GM18867 (cell line): Measurements from ENCODE around the gene ZNF175.

ENCODE experiments used
- ATAC-seq: cut with Tn5 transposase; IDR thresholded peaks from one replicate; pipeline ENCODE4 v1.9.1; 2021; ENCODE audit warnings: mild to moderate bottlenecking, moderate library complexity; ENCODE audit not compliant: unreplicated experiment

ZNF175 gene

DNA sequence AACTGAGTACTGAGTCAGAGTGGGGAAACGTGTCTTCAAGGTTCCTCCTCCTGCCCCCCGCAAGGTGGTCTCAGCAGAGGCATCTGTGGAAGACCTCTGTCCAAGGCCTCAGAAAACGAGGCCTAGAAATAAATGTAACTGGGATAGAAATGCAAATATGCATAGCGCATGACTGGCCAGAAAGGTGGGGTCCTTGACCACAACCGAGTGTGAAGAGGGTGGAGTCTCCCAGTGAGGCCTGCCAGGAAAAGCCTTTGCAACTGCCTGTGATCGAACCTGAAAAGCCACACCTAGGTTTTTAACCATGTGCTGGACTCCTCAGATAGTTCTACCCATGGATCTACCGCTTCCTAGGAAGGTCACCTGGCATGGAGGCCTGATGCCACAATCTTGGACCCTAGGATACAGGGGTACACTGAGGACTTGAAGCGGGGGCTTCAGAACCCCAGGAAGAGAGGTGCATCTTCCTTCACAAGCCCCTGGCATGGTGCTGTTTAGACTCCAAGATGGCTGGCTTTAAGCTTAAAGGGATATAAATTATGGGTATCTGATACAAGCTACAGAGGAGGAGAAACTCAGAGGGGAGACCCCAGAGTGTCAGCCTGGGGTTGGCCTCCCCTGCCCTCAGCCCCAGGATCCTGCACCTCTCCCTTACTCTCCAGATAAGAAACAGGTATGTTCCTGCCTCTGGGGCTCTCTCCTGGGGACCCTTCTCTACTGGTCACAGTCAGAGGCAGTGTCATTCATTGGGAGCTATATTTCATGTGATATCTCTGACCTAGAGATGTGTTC lies 21.4 kb upstream of the ZNF175 start:
- ATAC-seq: no peak

DNA sequence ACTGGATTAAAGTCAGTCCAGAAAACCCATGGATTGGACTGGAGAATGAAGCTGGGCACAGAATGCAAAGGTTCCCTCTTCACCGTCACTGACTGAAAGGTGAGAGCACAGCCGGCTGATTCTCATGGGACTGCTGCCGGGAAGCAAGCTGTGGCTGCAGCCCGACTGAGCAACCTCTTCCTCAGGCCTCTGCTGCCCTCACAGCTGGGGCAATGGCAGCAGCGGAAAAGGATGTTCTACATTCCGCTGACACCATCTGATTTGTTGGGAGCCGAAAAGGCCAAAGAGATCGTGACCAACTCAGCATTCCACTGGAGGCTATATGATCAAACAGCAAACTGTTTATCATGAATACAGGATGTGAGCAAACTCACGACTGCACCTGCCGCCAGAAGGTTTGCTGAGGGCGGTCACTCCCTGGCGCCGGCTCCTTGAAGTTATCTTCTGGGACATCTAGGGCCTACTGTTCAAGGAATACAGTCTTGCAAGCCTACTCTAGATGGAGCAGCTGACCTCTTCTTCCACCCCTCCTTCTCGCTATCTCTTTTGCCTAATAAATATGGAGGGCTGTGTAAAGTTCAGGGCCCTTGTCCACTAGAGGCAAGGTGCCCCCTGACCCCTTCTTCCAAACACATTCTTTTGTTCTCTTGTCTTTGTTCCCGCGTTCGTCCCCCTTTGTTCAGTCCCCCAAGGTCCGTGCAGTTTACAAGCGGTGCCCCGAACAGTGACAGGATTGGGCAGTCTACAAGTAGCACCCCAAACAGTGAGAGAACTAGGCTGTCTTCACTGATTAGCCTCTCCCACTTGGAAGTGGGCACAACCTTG lies 20.0 kb upstream of the ZNF175 start:
- no peak for ATAC-seq

DNA sequence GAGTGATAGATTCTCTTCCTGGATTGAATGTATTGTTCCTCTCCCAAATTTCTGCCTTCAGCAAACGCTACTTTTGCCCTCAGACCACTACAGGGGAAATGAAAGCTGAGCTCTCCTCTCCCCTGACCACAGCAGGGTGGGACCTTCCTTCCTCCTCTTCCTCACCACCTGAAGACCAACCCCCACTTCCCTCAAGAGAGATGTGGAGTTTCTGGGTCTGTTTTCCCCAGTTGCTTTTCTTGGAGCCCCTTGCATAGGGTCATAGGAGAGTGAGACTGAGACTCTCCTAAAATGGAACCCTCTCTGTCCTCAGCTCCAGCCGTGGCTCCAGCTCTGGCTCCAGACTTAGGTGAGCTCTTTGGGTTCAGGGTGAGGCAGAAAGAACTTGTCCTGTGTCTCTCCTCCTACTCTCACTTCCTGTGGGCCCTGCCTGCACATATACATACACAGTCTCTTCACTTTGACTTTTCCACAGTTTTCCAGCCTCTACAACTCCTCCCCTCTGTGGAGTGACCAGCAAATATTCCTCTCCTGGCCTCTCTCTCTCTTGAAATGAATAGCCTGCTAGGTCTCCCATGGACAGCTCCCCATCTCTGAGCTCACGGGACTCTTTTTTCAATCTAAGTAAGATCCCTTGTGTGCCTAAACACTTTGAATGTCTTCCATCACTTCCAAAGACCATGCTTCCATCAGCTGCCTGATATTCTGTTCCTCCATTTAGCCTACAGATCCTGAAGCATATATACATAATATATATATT lies 19.2 kb upstream of the ZNF175 start:
- no peak for ATAC-seq

DNA sequence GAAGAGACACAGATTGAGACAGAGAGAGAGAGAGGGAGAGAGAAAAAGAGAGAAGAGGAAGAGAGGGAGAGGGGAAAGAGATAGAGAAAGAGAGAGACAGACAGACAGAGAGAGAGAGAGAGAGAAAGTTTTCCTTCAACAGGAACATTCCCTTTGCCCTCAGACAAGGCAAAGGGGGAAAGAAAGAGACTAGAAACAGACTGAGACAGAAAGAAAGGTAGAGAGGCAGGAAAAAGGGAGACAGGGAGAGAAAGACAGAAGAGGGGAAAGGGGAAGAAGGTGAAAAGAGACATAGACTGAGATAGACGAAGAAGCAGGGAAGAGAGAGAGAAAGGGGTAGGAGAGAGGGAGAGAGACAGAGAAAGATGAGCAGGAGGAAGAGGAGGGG lies 18.5 kb upstream of the ZNF175 start:
- no peak for ATAC-seq

DNA sequence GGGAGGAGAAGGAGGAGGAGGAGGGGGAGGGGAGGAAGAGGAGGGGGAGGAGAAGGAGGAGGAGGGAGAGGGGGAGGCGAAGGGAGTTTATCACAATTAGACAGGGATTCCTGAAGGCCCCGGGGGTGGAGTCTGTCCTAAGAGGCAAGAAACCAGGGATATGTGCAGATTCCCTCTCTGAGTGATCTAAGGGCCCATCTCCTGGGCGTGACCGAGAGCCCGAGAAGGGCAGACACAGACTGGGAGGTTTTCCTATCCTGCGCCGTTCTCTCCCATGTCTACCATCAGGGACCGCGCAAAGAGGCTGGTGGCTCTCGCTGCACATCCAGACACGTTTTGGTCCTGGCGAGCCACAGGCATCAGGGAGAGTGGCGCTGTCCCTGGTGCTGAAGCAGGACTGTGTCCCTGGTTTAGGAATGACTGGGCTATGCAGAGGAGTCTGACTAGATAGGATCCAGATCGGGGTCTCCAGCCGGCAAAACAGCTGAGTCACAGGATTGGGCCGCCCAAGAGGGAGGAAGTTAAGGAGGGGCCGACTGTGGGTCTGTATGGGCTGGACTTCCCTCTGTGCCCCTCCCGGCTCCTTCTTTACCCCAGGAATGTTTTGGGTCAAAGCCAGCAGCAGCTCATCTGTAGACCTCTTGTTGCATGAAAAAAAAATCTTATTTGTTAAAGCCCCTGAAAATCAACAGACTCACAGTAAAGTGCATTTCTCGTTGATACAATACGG lies 17.9 kb upstream of the ZNF175 start:
- no peak for ATAC-seq

DNA sequence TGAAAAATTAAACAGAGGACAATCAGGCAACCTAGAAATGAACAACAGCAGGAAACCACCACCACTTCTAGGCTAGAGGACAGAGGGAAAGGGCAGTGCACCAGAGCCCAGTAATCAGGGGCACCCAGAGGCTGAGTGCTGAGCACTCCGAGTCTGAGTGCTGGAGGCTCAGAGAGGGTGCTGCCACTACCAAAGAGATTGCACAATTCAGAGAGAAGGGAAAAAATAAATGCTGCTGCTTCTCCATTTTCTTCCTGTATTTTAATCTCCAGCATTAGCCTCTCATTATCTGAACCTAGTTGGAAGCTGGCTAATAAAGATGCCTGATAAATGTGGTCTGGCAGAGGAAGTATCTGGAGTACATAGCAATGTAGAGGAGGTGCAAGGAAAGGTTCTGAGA lies 11.8 kb upstream of the ZNF175 start:
- no peak for ATAC-seq

DNA sequence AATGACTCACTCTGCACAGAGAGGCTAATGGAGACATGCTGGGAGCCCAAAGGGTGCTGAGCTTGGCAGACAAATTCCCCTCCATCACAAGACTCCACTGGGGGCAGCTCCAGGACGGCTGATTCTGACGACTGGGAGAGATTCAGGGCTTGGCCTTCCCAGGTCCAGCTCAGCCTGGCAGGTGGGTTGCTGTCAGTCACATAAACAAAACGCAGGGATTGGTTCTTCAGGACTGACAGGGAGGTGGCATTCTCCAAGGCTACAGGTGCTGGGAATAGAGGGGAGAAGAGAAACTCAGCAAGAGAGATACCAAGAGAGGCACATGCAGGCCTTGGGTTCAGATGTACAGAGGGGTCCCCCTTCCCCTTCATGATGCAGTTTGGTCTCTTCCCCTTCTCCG lies 10.7 kb upstream of the ZNF175 start:
- ATAC-seq: no peak

DNA sequence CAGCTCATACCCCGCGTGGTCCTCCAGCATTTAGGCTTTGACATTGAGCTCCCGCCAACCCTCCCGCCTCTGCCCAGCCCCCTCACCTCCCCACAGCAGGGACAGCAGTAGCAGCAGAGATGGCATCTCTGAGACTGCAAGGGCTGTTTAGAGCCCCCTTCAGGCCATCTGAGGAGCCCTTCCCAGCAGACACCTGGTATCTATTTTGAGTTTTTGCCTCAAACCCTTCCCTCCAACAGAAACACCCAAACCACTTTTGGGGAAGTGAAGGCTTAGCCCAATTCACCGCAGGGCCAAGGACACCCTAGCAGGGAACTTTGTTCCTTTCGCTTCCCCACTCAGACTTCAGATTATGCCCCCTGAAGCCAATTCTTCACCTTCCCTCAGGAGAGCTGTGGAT lies 6.3 kb upstream of the ZNF175 start:
- ATAC-seq: no peak

DNA sequence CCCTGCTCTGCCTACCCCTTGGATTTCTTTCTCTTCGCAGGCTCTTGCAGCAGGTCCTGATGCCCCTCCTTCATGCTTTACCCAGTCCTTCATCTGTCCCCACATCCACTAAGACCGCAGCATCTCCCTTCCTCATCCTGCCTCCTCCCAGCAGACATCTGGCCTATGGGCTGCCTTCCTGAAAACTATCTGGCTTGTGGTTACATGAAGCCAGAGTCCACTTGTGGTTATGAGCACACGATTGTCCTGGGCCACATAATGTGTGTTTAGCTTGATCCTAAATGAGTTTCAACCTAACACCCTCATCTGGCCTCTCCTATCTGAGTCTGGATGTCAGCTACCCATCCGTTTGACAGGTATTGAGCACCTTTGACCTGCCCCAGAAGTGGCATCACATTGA lies 5.5 kb upstream of the ZNF175 start:
- ATAC-seq: no peak

DNA sequence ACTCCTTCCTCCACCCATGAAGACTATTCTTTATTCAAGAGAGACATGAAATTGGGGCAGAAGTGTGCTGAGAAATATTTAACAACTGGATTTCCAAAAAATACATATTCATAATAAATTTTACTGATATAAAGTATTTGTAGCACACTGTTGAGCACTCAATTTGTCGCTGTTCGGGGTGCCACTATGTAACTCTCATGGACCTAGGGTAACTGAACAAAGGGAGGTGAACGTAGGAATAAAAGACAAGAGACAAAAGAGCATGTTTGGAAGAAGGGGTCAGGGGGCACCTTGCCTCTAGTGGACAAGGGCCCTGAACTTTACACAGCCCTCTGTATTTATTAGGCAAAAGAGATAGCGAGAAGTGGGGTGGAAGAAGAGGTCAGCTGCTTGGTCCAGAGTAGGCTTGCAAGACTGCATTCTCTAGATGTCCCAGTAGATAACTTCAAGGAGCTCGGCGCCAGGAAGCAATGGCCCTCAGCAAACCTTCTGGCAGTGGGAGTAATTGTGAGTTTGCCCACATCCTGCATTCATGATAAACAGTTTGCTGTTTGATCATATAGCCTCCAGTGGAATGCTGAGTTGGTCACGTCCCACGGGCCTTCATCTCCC lies 4.5 kb upstream of the ZNF175 start:
- no peak for ATAC-seq

DNA sequence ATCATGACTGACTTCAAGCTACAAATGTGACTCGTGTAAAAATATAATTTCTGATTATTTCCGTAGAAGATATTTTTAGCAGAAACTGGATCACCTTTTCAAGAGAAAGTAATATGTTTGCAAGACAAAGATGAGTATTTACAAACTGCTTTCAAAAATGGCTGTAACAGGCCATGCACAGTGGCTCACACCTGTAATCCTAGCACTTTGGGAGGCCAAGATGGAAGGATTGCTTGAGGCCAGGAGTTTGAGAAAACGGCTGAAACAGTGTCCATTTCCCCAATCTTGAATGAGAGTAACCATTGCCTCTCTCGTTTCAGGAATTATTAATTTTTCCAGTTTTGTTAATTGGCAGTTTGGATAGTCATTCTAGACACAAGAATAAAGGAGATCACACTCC lies 3.5 kb upstream of the ZNF175 start:
- no peak for ATAC-seq

DNA sequence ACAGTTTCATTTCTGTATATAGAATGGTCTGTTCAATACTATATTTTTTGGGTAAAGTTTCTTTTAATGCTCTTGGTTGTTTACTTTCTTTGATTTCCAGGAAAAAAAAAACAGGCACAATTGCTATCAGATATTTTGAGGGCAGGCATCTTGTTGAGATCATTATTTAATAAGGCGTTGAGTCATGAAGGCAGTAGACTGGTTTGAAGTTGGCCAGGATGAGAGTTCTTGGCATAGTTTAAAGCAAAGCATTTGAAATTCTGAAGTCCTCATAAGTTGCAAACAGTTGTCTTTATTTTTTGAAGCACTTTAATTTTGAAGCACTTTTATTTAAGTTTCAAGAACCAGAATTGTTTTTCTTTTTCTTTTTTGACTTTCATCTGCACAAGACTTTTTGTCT lies 2.6 kb upstream of the ZNF175 start:
- no peak for ATAC-seq

DNA sequence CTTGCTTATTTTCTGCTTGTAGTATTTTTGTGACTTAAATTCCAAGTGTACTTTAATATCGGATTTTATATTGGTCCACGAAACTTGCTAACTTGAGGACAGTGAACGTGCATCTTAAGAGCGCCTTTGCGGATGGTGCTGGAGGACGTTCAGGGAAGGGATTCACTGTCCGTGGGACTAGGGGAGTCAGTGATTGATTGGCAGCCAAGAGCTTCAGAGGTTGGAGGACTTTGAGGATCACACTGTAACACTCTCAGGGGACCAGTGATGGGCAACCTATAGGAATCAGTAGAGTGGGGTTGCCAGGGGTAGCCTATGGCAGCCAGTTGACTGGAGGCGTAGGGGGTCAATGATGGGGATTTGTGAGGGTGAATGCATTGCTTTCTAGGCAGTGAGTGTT lies 516 bp downstream of the ZNF175 start:
- no peak for ATAC-seq

DNA sequence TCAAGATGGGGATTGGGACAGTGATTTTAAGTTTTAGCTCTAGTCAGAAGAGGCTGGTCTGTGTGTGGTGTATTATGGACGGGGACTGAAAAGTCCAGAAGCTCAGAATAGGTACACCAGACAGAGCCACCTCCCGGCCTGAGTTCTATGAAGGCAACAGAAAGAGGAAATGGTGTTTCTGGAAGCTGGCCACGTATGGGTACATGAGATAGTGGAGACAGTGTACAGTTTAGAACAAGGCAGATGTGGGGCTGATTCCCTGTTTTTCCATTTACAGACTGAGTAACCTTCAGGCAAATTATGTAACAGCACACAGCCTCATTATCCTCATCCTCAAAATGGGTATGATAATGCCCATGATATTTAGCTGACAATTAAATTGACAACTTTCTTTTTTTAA lies 1.3 kb downstream of the ZNF175 start:
- ATAC-seq: no peak

DNA sequence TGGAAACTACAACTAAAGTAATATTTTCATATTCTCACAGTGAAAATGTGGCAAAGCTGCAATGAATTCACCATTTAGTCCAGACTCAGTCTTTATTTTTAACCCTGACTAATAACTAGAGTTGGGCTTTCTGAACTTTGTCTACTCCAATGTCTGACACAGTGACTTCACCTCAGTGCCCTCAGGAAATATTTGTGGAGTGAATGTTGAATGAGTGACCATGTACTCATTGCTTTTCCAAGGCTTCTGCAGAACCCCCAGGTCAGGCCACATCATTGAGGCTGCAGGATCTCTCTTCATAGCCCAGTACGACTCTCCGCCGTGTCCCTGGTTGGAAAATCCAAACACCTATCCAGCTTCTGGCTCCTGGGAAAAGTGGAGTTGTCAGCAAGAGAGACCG lies 1.8 kb downstream of the ZNF175 start:
- no peak for ATAC-seq

DNA sequence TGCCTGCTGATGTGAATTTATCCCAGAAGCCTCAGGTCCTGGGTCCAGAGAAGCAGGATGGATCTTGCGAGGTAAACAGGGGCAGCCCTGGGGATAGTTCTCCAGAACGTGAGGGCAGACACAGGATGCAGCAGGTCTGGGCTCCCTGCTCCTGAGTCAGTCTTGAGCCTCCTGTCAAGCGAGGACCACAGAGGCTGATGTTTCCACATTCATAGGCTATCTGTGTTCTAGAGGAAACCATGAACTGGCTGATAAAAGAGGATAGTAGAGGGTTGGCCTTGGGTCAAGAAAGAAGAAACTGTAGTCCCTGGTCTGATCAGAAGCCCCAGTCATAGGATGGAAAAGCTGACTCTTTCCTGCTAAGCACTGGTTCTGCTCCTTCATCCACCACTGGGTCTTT lies 2.2 kb downstream of the ZNF175 start:
- no peak for ATAC-seq

DNA sequence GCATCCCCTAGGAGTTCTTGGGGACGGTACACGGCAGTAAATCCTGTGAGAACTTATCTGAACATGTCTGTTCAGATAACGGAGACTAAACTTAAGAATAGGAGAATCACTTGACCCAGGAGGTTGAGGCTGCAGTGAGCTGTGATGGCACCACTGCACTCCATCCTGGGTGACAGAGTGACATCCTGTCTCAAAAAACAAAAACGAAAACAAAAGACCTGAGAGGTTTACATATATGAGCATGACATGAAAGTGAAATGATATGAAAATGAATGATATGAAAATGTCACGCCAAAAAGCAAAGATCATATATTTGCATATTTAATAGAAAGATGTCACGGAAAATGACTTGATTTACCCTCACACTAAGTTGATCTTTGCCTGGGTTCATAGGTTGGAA lies 5.8 kb downstream of the ZNF175 start:
- no peak for ATAC-seq

DNA sequence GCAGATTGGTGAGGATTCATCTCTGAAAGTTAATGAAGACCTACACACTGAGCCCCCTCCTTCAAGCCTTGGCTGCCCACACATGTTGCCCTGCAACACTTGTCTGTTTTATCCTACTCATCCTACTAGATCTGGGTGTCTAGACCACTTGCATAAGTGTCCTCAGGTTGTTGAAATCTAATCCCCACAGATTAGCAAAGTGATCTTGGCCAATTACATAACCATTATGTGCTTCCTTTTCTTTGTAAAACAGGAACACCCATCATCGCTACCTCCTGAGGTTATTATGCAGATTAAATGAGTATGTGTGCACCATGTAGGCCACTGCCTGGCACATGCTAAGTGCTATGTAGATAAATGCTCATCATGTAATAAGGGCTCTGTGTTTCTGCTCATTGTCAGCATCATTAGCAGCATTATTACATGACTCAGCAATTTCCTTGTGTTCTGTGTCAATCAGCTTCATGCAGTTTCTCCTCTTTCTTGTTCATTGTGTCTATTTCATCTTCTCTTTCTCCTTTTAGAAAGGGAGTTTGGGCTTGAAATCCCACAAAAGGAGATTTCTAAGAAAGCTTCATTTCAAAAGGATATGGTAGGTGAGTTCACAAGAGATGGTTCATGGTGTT lies 15.1 kb downstream of the ZNF175 start:
- no peak for ATAC-seq

DNA sequence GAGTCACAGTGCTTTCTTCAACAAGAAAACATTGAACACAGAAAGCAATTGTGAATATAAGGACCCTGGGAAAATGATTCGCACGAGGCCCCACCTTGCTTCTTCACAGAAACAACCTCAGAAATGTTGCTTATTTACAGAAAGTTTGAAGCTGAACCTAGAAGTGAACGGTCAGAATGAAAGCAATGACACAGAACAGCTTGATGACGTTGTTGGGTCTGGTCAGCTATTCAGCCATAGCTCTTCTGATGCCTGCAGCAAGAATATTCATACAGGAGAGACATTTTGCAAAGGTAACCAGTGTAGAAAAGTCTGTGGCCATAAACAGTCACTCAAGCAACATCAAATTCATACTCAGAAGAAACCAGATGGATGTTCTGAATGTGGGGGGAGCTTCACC lies 15.7 kb downstream of the ZNF175 start:
- ATAC-seq: no peak
